CD4-positive, alpha-beta T cell (primary cell): ENCODE data around the gene PPP6C. TPM values are rescaled to one million over a fixed set of nuclear protein-coding genes. Genes with fewer than 3 reads are reported as not detected.

Experiments
- ATAC-seq: fragments of 200-7000 bp; cut with Tn5 transposase; one replicate; pipeline ENCODE4 v1.10.0; 2022; ENCODE audit warnings: mild to moderate bottlenecking; ENCODE audit not compliant: poor library complexity
- CTCF ChIA-PET: fragments of 350-600 bp; sonication (Branson Sonifier 250); formaldehyde crosslinking; loops from one replicate; lab custom pipeline; 2021; ENCODE audit warnings: antibody characterized with exemption, inconsistent platforms; lab: Charles Lee
- POLR2A ChIA-PET: fragments of 350-600 bp; sonication (Branson Sonifier 250); formaldehyde crosslinking; loops from one replicate; lab custom pipeline; 2021; ENCODE audit warnings: antibody characterized with exemption, inconsistent platforms; lab: Charles Lee
- DNase-seq, 14 experiments: peaks; one replicate each; pipeline ENCODE4 v3.0.0-alpha.2; 2013 to 2020; ENCODE audit warnings: mixed read lengths in 2 of 14
- H3K27ac ChIP-seq, 2 donors: one replicate each; pipeline versions ENCODE4 v1.5.1 to v1.7.0; 2013; ENCODE audit warnings: low read length in 2 of 2, low read depth in 1 of 2, mild to moderate bottlenecking in 1 of 2
- H3K27me3 ChIP-seq, 2 experiments: 1 replicate in 1 of 2; 2 replicates in 1 of 2; pipeline versions ENCODE4 v1.6.1 to v1.7.0; 2013; ENCODE audit warnings: low read length in 2 of 2, control low read depth in 1 of 2, mild to moderate bottlenecking in 1 of 2, moderate library complexity in 1 of 2; ENCODE audit not compliant: insufficient read depth in 2 of 2, control insufficient read depth in 1 of 2
- H3K36me3 ChIP-seq: one replicate; pipeline ENCODE4 v1.6.1; 2013; ENCODE audit warnings: low read length, control low read depth; ENCODE audit not compliant: insufficient read depth
- H3K4me1 ChIP-seq: one replicate; pipeline ENCODE4 v1.6.1; 2013; ENCODE audit warnings: low read length, control low read depth; ENCODE audit not compliant: insufficient read depth
- H3K4me3 ChIP-seq: one replicate; pipeline ENCODE4 v1.5.1; 2013; ENCODE audit warnings: mild to moderate bottlenecking, low read length, moderate library complexity
- H3K9me3 ChIP-seq, 2 experiments: 1 replicate in 1 of 2; 2 replicates in 1 of 2; pipeline versions ENCODE4 v1.6.1 to v1.7.0; 2013; ENCODE audit warnings: low read length in 2 of 2, mild to moderate bottlenecking in 2 of 2, control low read depth in 1 of 2, moderate library complexity in 1 of 2; ENCODE audit not compliant: control insufficient read depth in 1 of 2, insufficient read depth in 1 of 2
- H3K27ac Mint-ChIP-seq: one replicate; pipeline ENCODE4 v1.8.0; 2020; ENCODE audit warnings: mixed read lengths
- H3K27me3 Mint-ChIP-seq: one replicate; pipeline ENCODE4 v1.8.0; 2021; ENCODE audit warnings: mixed read lengths
- H3K36me3 Mint-ChIP-seq: one replicate; pipeline ENCODE4 v1.8.0; 2021; ENCODE audit warnings: low read depth, mixed read lengths
- H3K4me1 Mint-ChIP-seq: one replicate; pipeline ENCODE4 v1.8.0; 2021; ENCODE audit warnings: low read depth, mixed read lengths
- H3K4me3 Mint-ChIP-seq: one replicate; pipeline ENCODE4 v1.8.0; 2020; ENCODE audit warnings: mild to moderate bottlenecking, mixed read lengths
- H3K9me3 Mint-ChIP-seq: one replicate; pipeline ENCODE4 v1.8.0; 2020; ENCODE audit warnings: mixed read lengths
- CTCF ChIP-seq: fragments of 200-600 bp; IDR thresholded peaks from one replicate; pipeline ENCODE4 v1.8.0; 2022; ENCODE audit warnings: antibody characterized with exemption, mild to moderate bottlenecking
- intact Hi-C, 2 experiments: fragments of 100-400 bp; cut with DNase I in 1 of 2; cut with micrococcal nuclease in 1 of 2; formaldehyde crosslinking; loops; one replicate each; pipeline versions ENCODE4 v1.15.1 to v1.9.0; 2023 to 2025; cut with DNase I, micrococcal nuclease
- total RNA-seq, 174 experiments: library from RNA in 2 of 174; stranded (reverse) in 2 of 174; gene quantifications; one replicate each; pipeline ENCODE4 v1.2.3 and lab custom pipeline; 2021 to 2026

Gene PPP6C
- total RNA-seq, 2 experiments from 2014 or later = 32.9 to 35.3 TPM

- H3K27ac Mint-ChIP-seq = no peak overlapping the region
- no peak overlapping the region for H3K27ac ChIP-seq
- H3K4me3 ChIP-seq = no peak overlapping the region
- H3K9me3 ChIP-seq = peaks cover 0 to 5% of the 10 kb centered on the region in 2 experiments
- CTCF ChIA-PET = no interaction called here
- H3K9me3 Mint-ChIP-seq = no peaks in the 10 kb centered on the region
- intact Hi-C loops = no loop called here
- no peaks in the 10 kb centered on the region for H3K27me3 Mint-ChIP-seq
- no peak for ATAC-seq
- peaks cover 43% of the 10 kb centered on the region for H3K4me1 Mint-ChIP-seq
- H3K27me3 ChIP-seq = no peaks in the 10 kb centered on the region
- no peak for TF ChIP-seq CTCF
- no peaks in the 10 kb centered on the region for H3K36me3 ChIP-seq
- peaks cover 17% of the 10 kb centered on the region for H3K36me3 Mint-ChIP-seq
- POLR2A ChIA-PET = no interaction called here
- H3K4me1 ChIP-seq = no peaks in the 10 kb centered on the region
- no peak overlapping the region for H3K4me3 Mint-ChIP-seq
- no peak for DNase-seq
Measured at GRCh38 chr9:125099816-125100215, 89.8 kb downstream of the PPP6C start.

Other genes with a start within 250 kb of the PPP6C start
- 10 to 100 TPM; 12.9 to 22.2 TPM for gene GOLGA1, start 248.7 kb downstream of the PPP6C start, total RNA-seq
- 10 to 100 TPM; 11.6 to 13.4 TPM for gene SCAI, start 46.3 kb downstream of the PPP6C start, total RNA-seq
- gene RABEPK, start 10.7 kb upstream of the PPP6C start, total RNA-seq = 1 to 10 TPM; 6.8 to 8.3 TPM
- 100 to 1,000 TPM; 276 to 280 TPM for gene HSPA5, start 51.5 kb upstream of the PPP6C start, total RNA-seq
- 10 to 100 TPM; 74.1 to 82.2 TPM for gene GAPVD1, start 72.0 kb upstream of the PPP6C start, total RNA-seq